Suppressor macrophage (primary cell): ENCODE measurements around the gene MIS18BP1.
A peak's percentile ranks its signal among the peaks of the same experiment; 100 is the strongest.
"Not testable (repeated sequence)": the region's sequence is repeated elsewhere in the genome, so short reads cannot be mapped to it uniquely, and the experiment has no call there.

Experiments used
- DNase-seq, 4 experiments: peaks; one replicate each; pipeline ENCODE4 v3.0.0-alpha.2; 2020 to 2022

The MIS18BP1 gene

DNA sequence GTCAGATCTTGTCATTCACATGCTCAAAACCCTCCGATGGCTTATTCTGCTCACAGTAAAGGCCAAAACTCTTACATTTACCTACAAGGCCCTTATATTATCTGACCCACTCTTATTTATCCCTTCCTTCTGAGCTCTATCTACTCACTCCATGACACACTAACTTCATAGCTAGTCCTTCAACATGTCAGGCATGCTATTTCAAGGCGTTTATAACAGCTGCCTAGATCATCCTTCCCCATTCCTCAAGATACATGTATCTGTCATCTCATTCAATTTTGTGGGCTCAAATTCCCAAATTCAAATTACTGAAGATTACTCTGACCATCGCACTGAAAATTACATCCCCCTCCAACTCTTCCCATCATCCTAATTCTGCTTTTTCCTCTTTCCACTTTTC is 6.9 kb downstream of the MIS18BP1 start:
- no peak for DNase-seq

DNA sequence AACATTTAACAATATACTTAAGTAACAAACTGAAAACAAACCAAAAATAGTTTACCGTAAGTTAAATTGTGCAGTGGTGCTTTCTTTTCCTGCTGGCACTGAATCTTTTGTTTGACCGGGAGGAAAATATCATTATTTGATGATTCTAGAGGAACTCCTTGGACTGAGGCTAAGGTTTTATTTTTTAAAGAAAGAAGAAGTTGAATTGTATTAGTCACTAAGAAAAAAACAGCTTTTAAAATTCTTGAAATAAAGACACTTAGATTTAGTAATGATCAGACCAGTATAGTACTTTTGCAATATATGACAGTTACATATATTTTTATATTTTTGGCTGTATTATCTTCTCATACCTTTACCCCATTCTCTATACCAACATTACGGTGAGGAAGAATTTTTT is 10.3 kb downstream of the MIS18BP1 start:
- peak in 2 of 4 experiments; percentile 54 to 61 for DNase-seq

DNA sequence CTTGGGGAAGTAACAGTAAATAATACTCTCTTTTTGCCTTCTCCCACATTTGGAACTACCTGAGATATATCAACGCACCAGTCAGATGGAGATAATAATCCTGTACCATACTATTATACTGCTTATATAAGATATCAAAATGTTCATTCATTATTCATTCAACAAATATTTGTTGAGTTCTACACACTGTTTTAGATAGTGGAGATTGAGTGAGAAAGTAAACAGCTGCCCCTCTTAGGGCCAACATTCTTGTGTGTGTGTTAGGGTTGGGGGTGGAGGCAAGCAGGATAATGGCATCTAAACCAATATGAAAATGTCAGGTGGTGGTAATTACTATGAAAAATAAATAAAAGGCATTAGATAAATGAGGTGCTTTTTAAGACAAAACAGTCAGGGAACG is 14.0 kb downstream of the MIS18BP1 start:
- no peak for DNase-seq

DNA sequence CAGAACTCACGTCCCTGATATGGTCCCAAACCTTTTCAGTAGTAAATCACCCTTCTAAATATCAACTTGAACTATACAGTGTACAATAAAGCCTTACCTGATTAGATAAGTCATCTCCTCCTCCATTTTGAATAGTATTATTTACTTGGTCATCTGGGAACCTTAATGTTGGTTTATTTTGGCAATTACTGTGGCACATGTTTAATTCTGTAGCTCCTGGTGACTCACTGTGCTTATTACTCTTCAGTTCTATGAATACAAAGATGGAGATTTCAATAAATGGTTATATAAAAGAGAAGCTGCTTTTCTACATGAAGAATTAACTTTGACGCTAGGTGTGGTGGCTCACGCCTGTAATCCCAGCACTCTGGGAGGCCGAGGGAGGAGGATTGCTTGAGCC is 25.4 kb downstream of the MIS18BP1 start:
- no peak for DNase-seq

DNA sequence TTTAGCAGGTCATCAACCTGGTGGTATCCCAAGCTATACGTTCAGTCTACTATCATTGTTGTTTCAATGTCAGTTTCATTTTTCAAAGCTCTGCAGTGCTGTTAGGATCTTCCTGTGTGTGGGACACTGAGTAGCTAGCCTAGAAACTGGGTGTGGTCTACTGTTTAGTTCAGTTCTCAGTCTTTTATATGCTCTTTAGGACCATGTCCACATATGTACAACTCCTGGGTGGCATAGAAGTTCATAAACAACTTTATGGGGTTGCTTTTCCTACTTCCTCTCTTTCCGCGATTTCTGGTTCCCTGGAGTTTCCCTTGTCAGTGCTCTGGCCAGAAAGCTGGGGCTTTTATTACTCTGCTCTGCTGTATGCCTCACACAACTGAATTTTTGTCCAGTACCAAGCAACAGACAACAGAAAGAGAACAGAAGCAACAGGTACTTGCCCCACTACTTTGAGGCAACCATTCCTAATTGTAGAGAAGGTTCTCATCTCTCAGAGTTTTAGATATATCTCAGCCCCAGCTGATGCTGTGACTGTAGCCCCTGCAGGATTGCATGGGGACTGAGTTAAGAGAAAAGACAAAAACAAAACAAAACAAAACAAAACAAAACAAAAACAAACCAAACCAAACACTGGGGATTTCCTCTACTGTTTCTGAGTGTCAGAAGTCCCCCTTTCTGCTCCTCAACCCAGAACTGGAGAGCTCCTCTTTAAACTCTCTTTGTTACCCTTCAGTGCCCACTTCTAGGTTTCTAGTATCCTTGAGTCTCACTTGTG is 30.3 kb downstream of the MIS18BP1 start:
- peak in 1 of 4 experiments; percentile 4 for DNase-seq

DNA sequence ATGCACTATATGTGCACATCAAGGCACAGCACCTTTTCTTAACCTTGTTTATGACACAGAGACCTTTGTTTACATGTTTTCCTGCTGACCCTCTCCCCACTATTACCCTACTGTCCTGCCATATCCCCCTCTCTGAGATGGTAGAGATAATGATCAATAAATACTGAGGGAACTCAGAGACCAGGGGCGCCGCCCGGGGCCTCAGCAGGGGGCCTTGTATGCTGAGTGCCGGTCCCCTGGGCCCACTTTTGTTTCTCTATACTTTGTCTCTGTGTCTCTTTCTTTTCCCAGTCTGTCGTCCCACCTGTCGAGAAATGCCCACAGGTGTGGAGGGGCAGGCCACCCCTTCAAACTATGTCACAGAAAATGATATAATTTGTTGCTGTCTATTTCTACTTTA is 38.7 kb downstream of the MIS18BP1 start:
- DNase-seq = not testable (repeated sequence)

DNA sequence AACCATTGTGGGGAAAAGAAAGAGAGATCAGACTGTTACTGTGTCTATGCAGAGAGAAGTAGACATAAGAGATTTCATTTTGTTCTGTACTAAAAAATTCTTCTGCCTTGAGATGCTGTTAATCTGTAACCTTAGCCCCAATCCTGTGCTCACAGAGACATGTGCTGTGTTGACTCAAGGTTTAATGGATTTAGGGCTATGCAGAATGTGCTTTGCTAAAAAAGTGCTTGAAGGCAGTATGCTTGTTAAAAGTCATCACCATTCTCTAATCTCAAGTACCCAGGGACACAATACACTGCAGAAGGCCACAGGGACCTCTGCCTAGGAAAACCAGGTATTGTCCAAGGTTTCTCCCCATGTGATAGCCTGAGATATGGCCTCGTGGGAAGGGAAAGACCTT is 39.3 kb downstream of the MIS18BP1 start:
- DNase-seq = not testable (repeated sequence)

DNA sequence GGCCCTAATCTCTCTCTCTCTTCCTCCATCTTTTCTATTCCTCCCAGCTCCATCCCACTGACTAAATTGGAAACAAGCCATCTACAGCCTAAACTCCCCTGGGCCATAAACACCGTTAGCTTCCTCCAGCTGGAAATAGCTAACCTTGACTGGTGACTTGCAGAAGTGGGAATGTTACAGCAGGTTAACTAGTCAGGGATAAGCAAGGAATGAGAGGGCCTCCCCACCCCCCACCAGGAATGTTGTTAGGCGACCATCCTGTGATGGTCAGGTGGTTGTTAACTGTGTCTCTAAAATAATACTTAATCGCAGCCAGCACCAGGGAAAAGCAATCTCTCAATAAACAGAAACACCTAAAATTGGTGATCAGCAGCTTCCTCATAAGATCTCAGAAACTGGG is 40.8 kb downstream of the MIS18BP1 start:
- DNase-seq = no peak

DNA sequence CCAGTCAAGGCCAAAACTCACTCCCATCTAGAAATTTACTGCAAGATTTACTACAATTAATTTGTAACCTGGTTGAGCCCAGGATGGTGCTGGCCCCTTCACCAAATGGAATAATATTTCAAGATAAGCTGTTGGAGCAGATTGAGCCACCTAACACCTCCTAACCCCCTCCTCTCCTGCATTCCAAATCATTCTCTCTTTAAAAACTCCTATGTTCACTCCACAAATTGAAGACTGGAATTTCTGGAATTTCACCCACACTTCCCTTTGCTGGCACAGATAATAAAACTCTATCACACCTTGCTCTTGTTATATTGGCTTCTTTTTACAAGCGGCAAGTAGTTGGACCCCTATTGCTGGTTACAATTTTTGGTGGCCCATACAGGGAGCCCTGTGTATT is 41.7 kb downstream of the MIS18BP1 start:
- DNase-seq = no peak

DNA sequence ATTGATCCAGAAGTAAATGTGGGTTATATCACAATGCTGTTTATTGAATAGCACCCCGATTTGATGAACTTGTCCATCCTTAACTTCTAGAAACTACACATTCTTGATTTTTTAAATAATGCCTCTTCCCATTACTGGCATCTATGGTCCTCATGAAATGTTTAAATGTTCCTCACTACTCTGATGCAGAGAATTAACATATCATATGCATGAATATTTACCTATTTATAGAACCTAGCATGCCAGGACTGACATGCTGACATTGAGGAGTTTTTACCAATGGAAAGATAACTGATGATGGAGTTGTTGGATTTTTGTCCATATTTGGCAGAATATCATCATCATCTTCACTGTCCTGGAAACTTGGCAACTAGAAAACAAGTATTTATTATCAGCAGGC is 42.8 kb downstream of the MIS18BP1 start:
- DNase-seq = no peak

DNA sequence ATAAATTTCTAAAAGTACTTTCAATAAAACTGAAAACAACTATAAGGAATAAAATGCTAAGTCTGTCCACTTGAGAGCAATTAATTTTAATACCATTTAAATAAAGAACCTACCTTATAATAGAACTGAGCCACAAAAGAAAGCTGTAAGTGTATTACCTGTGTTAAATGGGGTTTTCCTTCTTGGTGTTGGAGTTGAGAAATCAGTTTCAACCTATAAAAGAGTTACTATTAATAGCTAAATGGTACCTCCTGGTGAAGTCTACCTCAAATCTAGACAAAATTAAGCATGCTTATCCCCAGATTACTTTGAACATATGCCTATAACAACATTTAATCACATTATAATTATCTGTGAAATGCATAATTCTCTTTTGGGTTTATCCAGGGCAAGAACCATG is 48.8 kb downstream of the MIS18BP1 start:
- no peak for DNase-seq

DNA sequence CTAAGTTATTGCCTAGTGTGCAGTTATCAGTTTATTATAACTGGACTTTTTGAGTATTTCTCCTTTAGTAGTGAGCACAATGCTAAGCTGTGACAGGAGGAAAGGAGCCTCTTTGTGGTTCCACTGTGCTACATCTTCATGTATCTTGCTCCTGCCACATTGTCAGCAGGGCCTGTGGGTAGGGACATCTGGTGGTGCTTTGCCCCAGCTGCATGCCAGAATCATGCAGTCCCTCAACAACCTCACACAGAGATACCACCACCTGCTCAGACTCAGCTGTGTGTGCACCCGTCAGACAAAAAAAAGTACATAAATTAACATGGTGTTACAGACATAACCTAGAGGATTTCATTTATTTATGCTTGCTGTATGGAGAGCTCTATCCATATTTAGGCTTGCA is 51.1 kb downstream of the MIS18BP1 start:
- peak in 1 of 4 experiments; percentile 2 for DNase-seq

DNA sequence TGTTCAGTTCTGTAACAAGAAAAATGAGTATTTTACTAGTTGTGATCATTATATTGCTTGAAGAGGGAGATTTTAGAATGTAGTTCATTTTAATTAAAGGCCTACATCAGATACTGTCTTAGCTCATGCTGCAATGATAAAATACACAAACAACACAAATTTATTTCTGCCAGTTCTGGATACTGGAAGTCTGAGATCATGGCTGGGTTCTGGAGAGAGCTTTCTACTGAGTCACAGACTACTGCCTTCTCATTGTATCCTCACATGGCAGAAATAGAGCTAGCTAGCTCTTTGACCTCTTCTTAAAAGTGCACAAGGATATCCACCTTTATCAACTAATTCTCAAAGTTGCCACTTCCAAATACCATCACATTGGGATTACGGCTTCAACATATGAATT is 53.8 kb downstream of the MIS18BP1 start:
- no peak for DNase-seq

DNA sequence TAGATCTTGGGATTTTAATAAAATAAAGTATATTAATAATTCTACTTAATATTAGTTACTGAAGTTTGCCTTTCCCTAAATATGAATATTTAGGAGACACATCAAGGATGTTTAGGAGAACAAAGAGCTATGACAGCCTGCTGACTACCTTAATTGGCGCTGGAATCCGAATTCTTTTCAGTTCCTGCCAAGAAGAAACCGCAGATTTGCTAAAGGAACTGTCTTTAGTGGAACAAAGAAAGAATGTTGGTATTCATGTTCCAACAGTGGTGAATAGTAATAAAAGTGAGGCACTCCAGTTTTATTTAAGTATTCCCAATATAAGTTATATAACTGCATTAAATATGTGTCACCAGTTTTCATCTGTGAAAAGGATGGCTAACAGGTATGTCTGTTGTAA is 54.5 kb downstream of the MIS18BP1 start:
- no peak for DNase-seq

DNA sequence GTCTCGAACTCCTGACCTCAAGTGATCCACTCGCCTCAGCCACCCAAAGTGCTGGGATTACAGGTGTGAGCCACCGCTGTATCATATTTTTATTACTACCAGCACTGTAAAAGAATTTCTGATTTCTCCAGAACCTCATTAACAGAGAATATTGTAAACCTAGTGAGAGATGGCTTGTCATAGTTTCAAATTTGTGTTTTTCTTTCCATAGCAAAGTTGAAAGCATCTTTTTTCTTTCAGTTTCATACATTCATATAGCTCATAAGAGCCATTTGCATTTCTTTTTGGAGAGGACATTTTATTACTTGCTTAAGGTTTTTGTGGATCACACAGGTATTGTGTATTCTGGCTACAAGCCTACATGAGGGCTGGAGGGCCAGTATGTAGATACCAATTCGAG is 58.0 kb downstream of the MIS18BP1 start:
- no peak for DNase-seq

DNA sequence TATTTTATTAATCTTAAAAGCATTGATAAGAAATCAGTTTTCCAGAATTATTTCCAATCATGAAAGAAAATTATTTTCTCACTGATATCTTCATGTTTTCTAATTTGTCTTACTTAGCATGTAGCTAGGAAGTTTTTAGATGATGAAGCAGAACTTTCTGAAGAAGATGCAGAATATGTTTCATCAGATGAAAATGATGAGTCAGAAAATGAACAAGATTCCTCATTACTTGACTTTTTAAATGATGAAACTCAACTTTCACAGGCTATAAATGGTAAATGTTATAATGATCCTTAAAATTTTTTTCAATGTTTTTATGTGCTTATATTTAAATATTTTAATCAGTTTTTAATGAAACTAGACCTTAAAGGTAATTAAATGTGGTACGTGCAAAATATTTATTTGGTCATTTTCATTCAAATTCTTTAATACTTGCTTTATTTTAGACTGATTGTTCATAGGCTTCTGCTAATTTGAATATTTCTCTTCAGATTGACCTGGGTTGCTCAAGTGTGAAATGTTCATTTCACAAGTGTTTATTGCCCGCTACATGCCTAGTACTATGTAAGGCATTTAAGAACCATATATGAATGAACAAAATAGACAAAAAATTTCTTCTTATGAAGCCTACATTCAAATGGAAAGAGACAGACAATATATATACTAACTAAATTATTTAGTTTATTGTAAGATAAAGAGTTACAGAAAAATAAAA is 67.7 kb downstream of the MIS18BP1 start:
- DNase-seq = no peak

DNA sequence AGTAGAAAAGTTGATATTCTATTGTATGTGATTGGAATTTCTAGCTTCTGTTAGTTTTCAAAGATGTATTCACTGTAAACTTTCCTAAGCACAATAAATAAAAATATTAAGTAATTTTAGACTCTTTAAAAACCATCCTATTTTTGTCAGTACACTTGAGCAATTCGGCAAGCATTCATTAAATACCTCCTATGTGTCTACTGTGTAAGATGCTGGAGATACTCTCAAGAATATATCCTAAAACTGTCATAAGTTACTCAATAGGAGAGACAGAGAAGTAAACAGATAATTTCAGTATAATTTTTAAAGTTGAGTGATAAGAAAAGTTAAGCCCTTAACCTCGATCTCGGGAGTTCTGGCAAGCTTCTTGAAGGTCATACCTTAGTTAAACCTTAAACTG is 71.2 kb downstream of the MIS18BP1 start:
- no peak for DNase-seq

DNA sequence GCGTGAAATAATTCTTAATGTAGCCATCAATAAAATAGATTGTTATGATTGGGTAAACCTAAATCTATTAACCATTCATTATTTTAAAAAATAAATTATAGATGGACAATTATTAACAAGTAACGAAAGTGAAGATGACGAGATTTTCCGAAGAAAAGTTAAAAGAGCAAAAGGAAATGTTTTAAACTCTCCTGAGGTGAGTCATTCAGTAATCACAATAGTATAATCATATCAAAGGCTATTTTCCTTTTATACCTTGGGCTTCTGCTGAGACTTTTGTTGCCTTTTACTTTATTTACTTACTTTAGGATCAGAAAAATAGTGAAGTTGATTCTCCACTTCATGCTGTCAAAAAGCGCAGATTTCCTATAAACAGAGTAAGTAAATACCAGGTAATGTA is 71.7 kb downstream of the MIS18BP1 start:
- DNase-seq = no peak

DNA sequence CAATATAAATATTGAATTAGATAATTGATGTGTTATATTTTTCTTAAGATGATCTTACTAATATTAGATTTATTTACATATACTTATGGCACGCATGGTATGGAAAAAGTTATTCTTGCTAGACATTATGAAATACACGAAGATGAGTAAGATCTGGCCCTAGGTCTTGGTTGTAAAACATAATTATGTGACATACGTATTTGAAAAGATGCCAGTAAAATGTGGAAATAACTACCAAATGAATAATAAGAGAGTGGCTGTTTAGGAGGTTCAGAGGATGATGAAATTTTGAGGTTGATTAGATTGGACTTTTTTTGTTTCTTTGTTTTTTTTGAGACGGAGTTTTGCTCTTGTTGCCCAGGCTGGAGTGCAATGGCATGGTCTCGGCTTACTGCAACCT is 75.9 kb downstream of the MIS18BP1 start:
- peak in 2 of 4 experiments; percentile 36 to 59 for DNase-seq

DNA sequence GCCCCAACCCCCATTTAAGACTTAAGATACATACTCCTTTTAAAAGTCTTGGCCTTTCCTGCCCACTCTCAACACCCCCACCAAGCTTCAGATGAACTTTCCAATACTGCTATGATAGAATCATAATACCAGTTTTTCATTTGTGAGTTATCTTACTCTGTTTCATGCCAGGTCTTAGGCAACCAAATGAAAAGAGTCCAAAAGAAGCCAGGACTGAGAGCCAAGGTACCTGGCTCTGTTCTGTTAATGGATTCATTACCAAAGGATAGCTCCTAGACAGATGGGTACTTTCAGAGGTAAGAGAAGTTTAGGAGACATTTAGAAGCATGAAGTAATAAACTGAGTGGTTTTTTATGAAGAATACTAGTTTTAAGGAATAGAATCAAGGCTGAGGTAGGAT is 83.1 kb downstream of the MIS18BP1 start:
- DNase-seq = no peak

DNA sequence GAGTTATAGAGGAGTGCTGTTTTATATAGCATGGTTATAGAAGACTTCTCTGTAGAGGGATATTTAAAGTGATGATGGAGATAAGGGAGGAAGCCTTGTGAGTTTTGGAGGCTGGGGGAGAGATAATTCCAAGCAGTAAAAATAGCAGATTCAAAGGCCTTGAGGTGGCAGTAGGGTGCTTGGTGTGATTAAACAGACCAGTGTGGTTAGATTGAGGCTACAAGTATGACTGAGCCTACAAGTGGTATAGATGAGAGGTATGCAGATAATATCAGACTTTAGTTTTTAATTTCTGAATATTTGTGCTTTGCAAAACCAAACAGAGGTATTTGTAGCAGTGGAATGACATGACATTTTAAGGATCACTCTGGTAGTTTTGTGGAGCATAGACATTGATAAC is 96.9 kb downstream of the MIS18BP1 start:
- no peak for DNase-seq
